HL-60 (cell line): ENCODE measurements around the gene PRRC2B.

Experiments used
- CTCF ChIP-seq: IDR thresholded peaks from one replicate; pipeline ENCODE4 v1.5.1; 2011; ENCODE audit warnings: low read length, control low read depth, inconsistent platforms; ENCODE audit not compliant: insufficient read depth
- GABPA ChIP-seq: IDR thresholded peaks from 2 replicates; pipeline ENCODE4 v1.6.1; 2012; ENCODE audit warnings: low read depth

- TF ChIP-seq GABPA (no peak), CTCF (no peak)
Measured at GRCh38 chr9:131394464-131395156, 724 bp downstream of the PRRC2B start.
